ENCODE measurements around the gene FOXL1.

GRCh38 chr16:86602521-86602920 is 24.2 kb downstream of the FOXL1 start:
- TF ChIP-seq CTCF (IDR thresholded peaks at IDR 0.05) (no peak), EP300 (IDR thresholded peaks at IDR 0.05) (no peak), POLR2A (IDR thresholded peaks at IDR 0.05) (no peak), POLR2AphosphoS5 (IDR thresholded peaks at IDR 0.05) (no peak)

Data from suprapubic skin (tissue), 4 donors.